HepG2 (cell line): ENCODE measurements around the gene MMP28. TPM values are rescaled to one million over a fixed set of nuclear protein-coding genes. Genes with fewer than 3 reads are reported as not detected.

ENCODE experiments used
- ATAC-seq: fragments of 200-7000 bp; cut with Tn5 transposase; 3 replicates; pipeline ENCODE4 v1.9.1; 2020; ENCODE audit warnings: mild to moderate bottlenecking, moderate library complexity
- BruUV-seq: library from RNA; stranded (reverse); fragments of 400-500 nt; replicated peaks from 2 replicates; lab custom pipeline; 2021; lab: Mats Ljungman, UMichigan
- CTCF ChIA-PET: fragments of 300-600 bp; formaldehyde crosslinking; extraction: SDS; loops from one replicate; lab custom pipeline; 2021; ENCODE audit warnings: low total read pairs, inconsistent platforms, low intra/inter-chr PET ratio; lab: Yijun Ruan, JAX
- POLR2A ChIA-PET: fragments of 350-600 bp; sonication (Branson Sonifier 250); formaldehyde crosslinking; loops from one replicate; lab custom pipeline; 2020; ENCODE audit warnings: antibody characterized with exemption, inconsistent platforms; lab: Yijun Ruan, JAX
- DNase-seq: peaks from one replicate; pipeline ENCODE4 v3.0.0-alpha.2; 2015; ENCODE audit warnings: low spot score
- FAIRE-seq: peaks from 3 replicates; lab custom pipeline; 2011; peaks lifted over from hg19 to GRCh38; lab: Jason Lieb, UNC
- H2AFZ ChIP-seq: one replicate; pipeline ENCODE4 v1.6.1; 2011; ENCODE audit warnings: low read length, inconsistent platforms
- H3K27ac ChIP-seq: fragments of 300-600 bp; 3 replicates; pipeline ENCODE4 v1.8.0; 2011; ENCODE audit warnings: mixed run types, mild to moderate bottlenecking, mixed read lengths, low read length, inconsistent platforms; ENCODE audit not compliant: insufficient read depth; ENCODE audit errors: extremely low read length
- H3K27me3 ChIP-seq, 2 experiments: fragments of 200-600 bp in 1 of 2; 2 replicates in 1 of 2; 3 replicates in 1 of 2; pipeline versions ENCODE4 v1.6.0 to v1.8.0; 2011; ENCODE audit warnings: low read length in 2 of 2, mild to moderate bottlenecking in 2 of 2, moderate library complexity in 2 of 2, inconsistent platforms in 1 of 2; ENCODE audit not compliant: insufficient read depth in 2 of 2, control insufficient read depth in 1 of 2
- H3K36me3 ChIP-seq, 2 experiments: fragments of 200-600 bp in 1 of 2; replicated peaks in 1 of 2; 2 replicates in 1 of 2; 3 replicates in 1 of 2; pipeline versions ENCODE4 v1.5.1 to v1.8.0; 2011; ENCODE audit warnings: low read length in 2 of 2, inconsistent platforms in 1 of 2; ENCODE audit not compliant: insufficient read depth in 2 of 2, control insufficient read depth in 1 of 2
- H3K4me1 ChIP-seq: 2 replicates; pipeline ENCODE4 v1.5.1; 2012; ENCODE audit warnings: low read length, inconsistent platforms; ENCODE audit not compliant: insufficient read depth
- H3K4me2 ChIP-seq: 2 replicates; pipeline ENCODE4 v1.6.0; 2011; ENCODE audit warnings: low read depth, low read length, inconsistent platforms
- H3K4me3 ChIP-seq, 3 experiments: fragments of 200-600 bp in 1 of 3; sonication (generic), shearing (Covaris generic) in 1 of 3; replicated peaks in 1 of 3; 2 replicates each; pipeline ENCODE4 v1.5.1; 2011 to 2016; ENCODE audit warnings: low read length in 3 of 3, inconsistent platforms in 2 of 3, low read depth in 2 of 3, mild to moderate bottlenecking in 2 of 3, control low read depth in 1 of 3, mixed read lengths in 1 of 3; ENCODE audit not compliant: insufficient read depth in 1 of 3
- H3K79me2 ChIP-seq: one replicate; pipeline ENCODE4 v1.6.1; 2011; ENCODE audit warnings: low read length, inconsistent platforms; ENCODE audit not compliant: insufficient read depth
- H3K9ac ChIP-seq: 2 replicates; pipeline ENCODE4 v1.6.0; 2011; ENCODE audit warnings: mild to moderate bottlenecking, low read depth, low read length, inconsistent platforms; ENCODE audit not compliant: insufficient read depth
- H3K9me3 ChIP-seq: 2 replicates; pipeline ENCODE4 v1.5.1; 2012; ENCODE audit warnings: mild to moderate bottlenecking, low read length
- H4K20me1 ChIP-seq: 2 replicates; pipeline ENCODE4 v1.6.0; 2011; ENCODE audit warnings: inconsistent platforms, mild to moderate bottlenecking, low read length, moderate library complexity; ENCODE audit not compliant: insufficient read depth
- CTCF ChIP-seq: sonication (generic); formaldehyde crosslinking; IDR thresholded peaks from 2 replicates; pipeline ENCODE4 v1.5.0; 2020; ENCODE audit warnings: mild to moderate bottlenecking, missing genetic modification reagents, moderate library complexity
- HOXA3 ChIP-seq: sonication (generic); formaldehyde crosslinking; IDR thresholded peaks from 2 replicates; pipeline ENCODE4 v1.5.0; 2020; ENCODE audit warnings: missing genetic modification reagents
- MXD3 ChIP-seq: IDR thresholded peaks from 2 replicates; pipeline ENCODE4 v1.6.1; 2016; ENCODE audit warnings: mild to moderate bottlenecking, missing biosample characterization, missing genetic modification reagents
- TRAFD1 ChIP-seq: sonication (generic); formaldehyde crosslinking; IDR thresholded peaks from 2 replicates; pipeline ENCODE4 v1.5.1; 2020; ENCODE audit warnings: missing genetic modification reagents, mild to moderate bottlenecking, borderline replicate concordance
- YEATS4 ChIP-seq: sonication (generic); formaldehyde crosslinking; IDR thresholded peaks from 2 replicates; pipeline ENCODE4 v1.4.0; 2020; ENCODE audit warnings: missing genetic modification reagents, borderline replicate concordance
- ZNF224 ChIP-seq: sonication (generic); formaldehyde crosslinking; IDR thresholded peaks from 2 replicates; pipeline ENCODE4 v1.5.0; 2020; ENCODE audit warnings: mild to moderate bottlenecking, missing genetic modification reagents
- ZNF709 ChIP-seq: sonication (generic); formaldehyde crosslinking; IDR thresholded peaks from 2 replicates; pipeline ENCODE4 v1.5.0; 2020; ENCODE audit warnings: mild to moderate bottlenecking, missing genetic modification reagents
- WGBS: methylation state at CpG from one replicate; pipeline ENCODE4 v1.1.6; 2017; ENCODE audit warnings: low lambda C conversion rate; 5-methylcytosine and 5-hydroxymethylcytosine counted together
- in situ Hi-C: cut with HindIII; loops from 2 replicates; pipeline ENCODE4 v1.10.0; 2017; ENCODE audit warnings: low pct_unique_long_range_greater_than_20kb; ENCODE audit not compliant: extremely low pct_ligation_motif_present
- intact Hi-C: fragments of 100-400 bp; cut with micrococcal nuclease; formaldehyde crosslinking; loops from one replicate; pipeline ENCODE4 v1.10.0; 2022; ENCODE audit not compliant: unreplicated experiment
- polyA plus RNA-seq, 8 experiments: library from polyadenylated mRNA; depleted of rRNA in 3 of 8; stranded (reverse) in 7 of 8; unstranded in 1 of 8; fragments of >200 nt; fragmentation: Illumina TruSeq in 4 of 8; extraction: Trizol in 4 of 8; gene quantifications; 2 replicates each; pipeline versions ENCODE4 v1.2.1 to v1.2.3, GENCODE V29; 2011 to 2016; ENCODE audit warnings: low read depth in 4 of 8, missing spikeins in 1 of 8, mixed read lengths in 1 of 8; ENCODE audit not compliant: insufficient read depth in 1 of 8
- total RNA-seq, 5 experiments: library from RNA; depleted of rRNA; stranded (reverse); fragments of >200 nt; fragmentation: Illumina TruSeq; extraction: Trizol; gene quantifications; 2 replicates each; pipeline ENCODE4 v1.2.3, GENCODE V29; 2016; ENCODE audit warnings: low read depth in 1 of 5
- TF ChIP-seq, protein P1 (sequence below): sonication (generic); formaldehyde crosslinking; IDR thresholded peaks from 2 replicates; pipeline ENCODE4 v1.4.0; 2020; ENCODE audit warnings: mild to moderate bottlenecking, missing genetic modification reagents
- TF ChIP-seq, protein P2 (sequence below): sonication (generic); formaldehyde crosslinking; IDR thresholded peaks from 2 replicates; pipeline ENCODE4 v1.8.1; 2022; ENCODE audit warnings: low read depth, mild to moderate bottlenecking, missing genetic modification reagents
- TF ChIP-seq, protein P3 (sequence below): IDR thresholded peaks from 2 replicates; pipeline ENCODE4 v1.6.1; 2016; ENCODE audit warnings: missing compliant biosample characterization, missing genetic modification reagents, borderline replicate concordance

Gene MMP28
- total and polyA plus RNA-seq, 2 of the 13 experiments (the other 11 are each of a cell fraction or from before 2014, with no cell fraction given): not detected

DNA sequence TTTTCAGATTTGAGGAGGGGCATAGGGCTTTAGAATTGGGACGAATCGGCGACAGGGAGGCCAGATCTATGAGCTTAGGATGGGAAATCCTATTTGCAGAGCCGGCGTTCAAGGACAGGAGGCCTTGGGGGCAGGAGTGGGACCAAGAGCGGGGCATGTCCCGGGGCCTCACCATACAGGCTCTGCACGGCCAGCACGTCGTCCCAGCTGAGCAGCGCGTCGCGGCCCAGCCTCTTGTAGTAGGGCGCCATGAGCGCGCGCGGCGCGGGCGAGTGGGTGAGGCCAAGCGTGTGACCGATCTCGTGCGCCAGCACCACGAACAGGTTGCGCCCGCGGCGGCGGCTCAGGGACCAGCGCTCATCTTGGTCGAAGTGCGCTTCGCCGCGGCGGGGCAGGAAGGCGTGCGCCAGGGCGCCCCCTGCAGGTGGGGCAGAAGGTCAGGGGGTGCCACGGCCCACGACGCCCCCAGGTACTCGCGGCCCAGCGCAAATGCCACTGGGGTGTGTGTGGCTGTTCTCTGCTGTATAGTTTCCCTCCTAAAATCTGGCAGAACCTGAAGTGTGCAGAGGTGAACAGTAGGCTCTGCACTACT is 25.4 kb downstream of the MMP28 start:
- H3K79me2 ChIP-seq: no peaks in the 10 kb centered on the region
- POLR2A ChIA-PET: no interaction called here
- peaks cover 4% of the 10 kb centered on the region for H3K4me1 ChIP-seq
- H3K27me3 ChIP-seq: peaks cover 4 to 66% of the 10 kb centered on the region in 2 experiments; a peak in 3 of 5 replicates
- DNase-seq: no peak
- H3K4me3 ChIP-seq: no peak overlapping the region
- in situ Hi-C loops: no loop called here
- no peaks in the 10 kb centered on the region for H3K9me3 ChIP-seq
- 78% methylated on average over 41 of the region's 48 CpGs for WGBS
- H3K36me3 ChIP-seq: no peaks in the 10 kb centered on the region
- H4K20me1 ChIP-seq: no peaks in the 10 kb centered on the region
- no peak for FAIRE-seq
- CTCF ChIA-PET: no interaction called here
- no TSS peak for BruUV-seq
- no peak for ATAC-seq
- H3K9ac ChIP-seq: no peak overlapping the region
- H3K27ac ChIP-seq: no peak overlapping the region
- intact Hi-C loops: no loop called here
- H2AFZ ChIP-seq: no peak overlapping the region
- H3K4me2 ChIP-seq: no peak overlapping the region
- TF ChIP-seq CTCF (peak; percentile 42), YEATS4 (CRISPR knock-in tag) (no peak), TRAFD1 (CRISPR knock-in tag) (no peak), HOXA3 (CRISPR knock-in tag) (0 out of 2 replicates have a peak, but pooled peaks have one; percentile 15), ZNF709 (CRISPR knock-in tag) (no peak), MXD3 (CRISPR knock-in tag) (no peak), ZNF224 (CRISPR knock-in tag) (no peak)
- TF ChIP-seq, protein P1, sequence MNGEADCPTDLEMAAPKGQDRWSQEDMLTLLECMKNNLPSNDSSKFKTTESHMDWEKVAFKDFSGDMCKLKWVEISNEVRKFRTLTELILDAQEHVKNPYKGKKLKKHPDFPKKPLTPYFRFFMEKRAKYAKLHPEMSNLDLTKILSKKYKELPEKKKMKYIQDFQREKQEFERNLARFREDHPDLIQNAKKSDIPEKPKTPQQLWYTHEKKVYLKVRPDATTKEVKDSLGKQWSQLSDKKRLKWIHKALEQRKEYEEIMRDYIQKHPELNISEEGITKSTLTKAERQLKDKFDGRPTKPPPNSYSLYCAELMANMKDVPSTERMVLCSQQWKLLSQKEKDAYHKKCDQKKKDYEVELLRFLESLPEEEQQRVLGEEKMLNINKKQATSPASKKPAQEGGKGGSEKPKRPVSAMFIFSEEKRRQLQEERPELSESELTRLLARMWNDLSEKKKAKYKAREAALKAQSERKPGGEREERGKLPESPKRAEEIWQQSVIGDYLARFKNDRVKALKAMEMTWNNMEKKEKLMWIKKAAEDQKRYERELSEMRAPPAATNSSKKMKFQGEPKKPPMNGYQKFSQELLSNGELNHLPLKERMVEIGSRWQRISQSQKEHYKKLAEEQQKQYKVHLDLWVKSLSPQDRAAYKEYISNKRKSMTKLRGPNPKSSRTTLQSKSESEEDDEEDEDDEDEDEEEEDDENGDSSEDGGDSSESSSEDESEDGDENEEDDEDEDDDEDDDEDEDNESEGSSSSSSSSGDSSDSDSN: no peak
- TF ChIP-seq, protein P2, sequence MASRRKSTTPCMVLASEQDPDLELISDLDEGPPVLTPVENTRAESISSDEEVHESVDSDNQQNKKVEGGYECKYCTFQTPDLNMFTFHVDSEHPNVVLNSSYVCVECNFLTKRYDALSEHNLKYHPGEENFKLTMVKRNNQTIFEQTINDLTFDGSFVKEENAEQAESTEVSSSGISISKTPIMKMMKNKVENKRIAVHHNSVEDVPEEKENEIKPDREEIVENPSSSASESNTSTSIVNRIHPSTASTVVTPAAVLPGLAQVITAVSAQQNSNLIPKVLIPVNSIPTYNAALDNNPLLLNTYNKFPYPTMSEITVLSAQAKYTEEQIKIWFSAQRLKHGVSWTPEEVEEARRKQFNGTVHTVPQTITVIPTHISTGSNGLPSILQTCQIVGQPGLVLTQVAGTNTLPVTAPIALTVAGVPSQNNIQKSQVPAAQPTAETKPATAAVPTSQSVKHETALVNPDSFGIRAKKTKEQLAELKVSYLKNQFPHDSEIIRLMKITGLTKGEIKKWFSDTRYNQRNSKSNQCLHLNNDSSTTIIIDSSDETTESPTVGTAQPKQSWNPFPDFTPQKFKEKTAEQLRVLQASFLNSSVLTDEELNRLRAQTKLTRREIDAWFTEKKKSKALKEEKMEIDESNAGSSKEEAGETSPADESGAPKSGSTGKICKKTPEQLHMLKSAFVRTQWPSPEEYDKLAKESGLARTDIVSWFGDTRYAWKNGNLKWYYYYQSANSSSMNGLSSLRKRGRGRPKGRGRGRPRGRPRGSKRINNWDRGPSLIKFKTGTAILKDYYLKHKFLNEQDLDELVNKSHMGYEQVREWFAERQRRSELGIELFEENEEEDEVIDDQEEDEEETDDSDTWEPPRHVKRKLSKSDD (CRISPR knock-in tag): 0 out of 2 replicates have a peak, but pooled peaks have one; percentile 38
- TF ChIP-seq, protein P3, sequence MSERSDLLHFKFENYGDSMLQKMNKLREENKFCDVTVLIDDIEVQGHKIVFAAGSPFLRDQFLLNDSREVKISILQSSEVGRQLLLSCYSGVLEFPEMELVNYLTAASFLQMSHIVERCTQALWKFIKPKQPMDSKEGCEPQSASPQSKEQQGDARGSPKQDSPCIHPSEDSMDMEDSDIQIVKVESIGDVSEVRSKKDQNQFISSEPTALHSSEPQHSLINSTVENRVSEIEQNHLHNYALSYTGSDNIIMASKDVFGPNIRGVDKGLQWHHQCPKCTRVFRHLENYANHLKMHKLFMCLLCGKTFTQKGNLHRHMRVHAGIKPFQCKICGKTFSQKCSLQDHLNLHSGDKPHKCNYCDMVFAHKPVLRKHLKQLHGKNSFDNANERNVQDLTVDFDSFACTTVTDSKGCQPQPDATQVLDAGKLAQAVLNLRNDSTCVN (CRISPR knock-in tag): no peak
